SK-N-SH treated with all-trans-retinoic acid at 6 μM for 48 hours (cell line): ENCODE data around the gene THEMIS.

Experiments
- ATAC-seq: fragments of 200-7000 bp; cut with Tn5 transposase; 3 replicates; pipeline ENCODE4 v1.9.1; 2020; ENCODE audit warnings: mild to moderate bottlenecking, moderate library complexity
- ARNTL ChIP-seq: fragments of 450-650 bp; formaldehyde crosslinking; IDR thresholded peaks from 2 replicates; pipeline ENCODE4 v1.5.0; 2020; ENCODE audit warnings: low read depth, mild to moderate bottlenecking, moderate library complexity, borderline replicate concordance
- CREB5 ChIP-seq: fragments of 250-450 bp; sonication (Bioruptor Pico); IDR thresholded peaks from 2 replicates; pipeline ENCODE4 v1.5.1; 2020; ENCODE audit warnings: low read depth, mild to moderate bottlenecking, moderate library complexity
- CSDC2 ChIP-seq: fragments of 250-450 bp; sonication (Bioruptor Pico); IDR thresholded peaks from 2 replicates; pipeline ENCODE4 v1.5.0; 2020; ENCODE audit warnings: mild to moderate bottlenecking, moderate library complexity
- ESRRG ChIP-seq: fragments of 250-450 bp; sonication (Bioruptor Pico); IDR thresholded peaks from 2 replicates; pipeline ENCODE4 v1.6.1; 2021; ENCODE audit warnings: mild to moderate bottlenecking
- GLIS3 ChIP-seq: fragments of 250-450 bp; sonication (Bioruptor Pico); IDR thresholded peaks from 2 replicates; pipeline ENCODE4 v1.5.0; 2020; ENCODE audit warnings: mild to moderate bottlenecking, moderate library complexity
- ISL1 ChIP-seq: fragments of 250-450 bp; sonication (Bioruptor Pico); IDR thresholded peaks from 2 replicates; pipeline ENCODE4 v2.1.2; 2022; ENCODE audit warnings: mild to moderate bottlenecking, moderate library complexity
- OSR1 ChIP-seq: fragments of 250-450 bp; sonication (Bioruptor Pico); IDR thresholded peaks from 2 replicates; pipeline ENCODE4 v1.8.0; 2022; ENCODE audit warnings: moderate library complexity, mild to moderate bottlenecking, inconsistent platforms
- POU6F1 ChIP-seq: fragments of 250-450 bp; sonication (Bioruptor Pico); IDR thresholded peaks from 2 replicates; pipeline ENCODE4 v1.8.0; 2021; ENCODE audit warnings: low read depth, mild to moderate bottlenecking, moderate library complexity, borderline replicate concordance
- PPARA ChIP-seq: fragments of 250-450 bp; sonication (Bioruptor Pico); IDR thresholded peaks from 2 replicates; pipeline ENCODE4 v1.5.0; 2020; ENCODE audit warnings: mild to moderate bottlenecking, borderline replicate concordance
- RARB ChIP-seq: fragments of 250-450 bp; sonication (Bioruptor Pico); IDR thresholded peaks from 2 replicates; pipeline ENCODE4 v1.8.0; 2021; ENCODE audit warnings: mild to moderate bottlenecking, moderate library complexity
- SNAI2 ChIP-seq: fragments of 250-450 bp; sonication (Bioruptor Pico); IDR thresholded peaks from 2 replicates; pipeline ENCODE4 v1.5.0; 2020; ENCODE audit warnings: mild to moderate bottlenecking, moderate library complexity
- TCF4 ChIP-seq: fragments of 250-450 bp; sonication (Bioruptor Pico); IDR thresholded peaks from 2 replicates; pipeline ENCODE4 v1.8.0; 2021; ENCODE audit warnings: mild to moderate bottlenecking, moderate library complexity, borderline replicate concordance
- TOX ChIP-seq: fragments of 250-450 bp; sonication (Bioruptor Pico); IDR thresholded peaks from 2 replicates; pipeline ENCODE4 v1.8.0; 2021; ENCODE audit warnings: mild to moderate bottlenecking, moderate library complexity, borderline replicate concordance
- TSHZ2 ChIP-seq: fragments of 250-450 bp; sonication (Bioruptor Pico); IDR thresholded peaks from 2 replicates; pipeline ENCODE4 v1.5.0; 2020; ENCODE audit warnings: mild to moderate bottlenecking, moderate library complexity
- ZC3H10 ChIP-seq: fragments of 250-450 bp; sonication (Bioruptor Pico); IDR thresholded peaks from 2 replicates; pipeline ENCODE4 v1.5.1; 2021; ENCODE audit warnings: mild to moderate bottlenecking, moderate library complexity
- ZFP3 ChIP-seq: fragments of 250-450 bp; sonication (Bioruptor Pico); IDR thresholded peaks from 2 replicates; pipeline ENCODE4 v1.5.0; 2020; ENCODE audit warnings: mild to moderate bottlenecking, moderate library complexity
- ZFP30 ChIP-seq: fragments of 450-650 bp; formaldehyde crosslinking; IDR thresholded peaks from 2 replicates; pipeline ENCODE4 v1.5.0; 2022; ENCODE audit warnings: mild to moderate bottlenecking, moderate library complexity
- ZNF565 ChIP-seq: fragments of 450-650 bp; formaldehyde crosslinking; conservative IDR thresholded peaks from 2 replicates; pipeline ENCODE4 v1.5.0; 2020; ENCODE audit warnings: low read depth, mild to moderate bottlenecking, moderate library complexity

THEMIS gene

GRCh38 chr6:127811900-127812570 lies 88.8 kb downstream of the THEMIS start (continued):
- no peak for TF ChIP-seq POU6F1 (CRISPR knock-in tag)
- TF ChIP-seq ZC3H10 (CRISPR knock-in tag): no peak
- TF ChIP-seq GLIS3: no peak
- no peak for TF ChIP-seq CREB5 (CRISPR knock-in tag)
- no peak for TF ChIP-seq SNAI2 (CRISPR knock-in tag)
- TF ChIP-seq ZFP30 (CRISPR knock-in tag): no peak
- TF ChIP-seq TOX: no peak
- TF ChIP-seq ISL1: no peak
- TF ChIP-seq, all 23 proteins: peak for 0

GRCh38 chr6:127807806-127808517 lies 92.9 kb downstream of the THEMIS start:
- TF ChIP-seq PPARA (no peak), ZFP3 (CRISPR knock-in tag) (no peak)
- ATAC-seq: no peak

- ATAC-seq: no peak
Measured at GRCh38 chr6:127796713-127797112, 104.1 kb downstream of the THEMIS start.

More at GRCh38 chr6:127796713-127797112, 104.1 kb downstream of the THEMIS start:
- TF ChIP-seq CREB5 (CRISPR knock-in tag) (no peak), OSR1 (CRISPR knock-in tag) (no peak), TCF4 (CRISPR knock-in tag) (no peak), TOX (no peak), POU6F1 (CRISPR knock-in tag) (no peak), CSDC2 (no peak), TSHZ2 (CRISPR knock-in tag) (no peak), ARNTL (CRISPR knock-in tag) (no peak), RARB (no peak), ISL1 (no peak), ZNF565 (no peak), SNAI2 (CRISPR knock-in tag) (no peak), ZC3H10 (CRISPR knock-in tag) (no peak), ESRRG (CRISPR knock-in tag) (no peak)
